HCT116 (cell line): ENCODE measurements around the gene DIS3L2.
"Not testable (repeated sequence)": the region's sequence is repeated elsewhere in the genome, so short reads cannot be mapped to it uniquely, and the experiment has no call there.

Source experiments
- CTCF ChIP-seq, 3 experiments: fragments of 200-600 bp in 1 of 3; sonication (generic) in 1 of 3; IDR thresholded peaks in 2 of 3; conservative IDR thresholded peaks in 1 of 3; 2 replicates each; pipeline ENCODE4 v1.5.1; 2012 to 2017; ENCODE audit warnings: low read depth in 2 of 3, low read length in 2 of 3, antibody characterized with exemption in 1 of 3, borderline replicate concordance in 1 of 3, control low read depth in 1 of 3, mild to moderate bottlenecking in 1 of 3, mixed read lengths in 1 of 3, mixed run types in 1 of 3, moderate library complexity in 1 of 3; ENCODE audit not compliant: insufficient read depth in 1 of 3
- EZH2 ChIP-seq: fragments of 200-600 bp; sonication (generic); IDR thresholded peaks from 2 replicates; pipeline ENCODE4 v1.6.1; 2017; ENCODE audit warnings: antibody characterized with exemption, mixed run types
- EZH2phosphoT487 ChIP-seq: fragments of 200-600 bp; IDR thresholded peaks from 2 replicates; pipeline ENCODE4 v1.6.1; 2018; ENCODE audit warnings: antibody characterized with exemption, borderline replicate concordance
- POLR2A ChIP-seq: IDR thresholded peaks from 2 replicates; pipeline ENCODE4 v1.7.0; 2011; ENCODE audit warnings: borderline replicate concordance; ENCODE audit not compliant: insufficient read depth, insufficient read length; ENCODE audit errors: extremely low read depth
- POLR2AphosphoS5 ChIP-seq: IDR thresholded peaks from 2 replicates; pipeline ENCODE4 v1.6.1; 2011; ENCODE audit warnings: mild to moderate bottlenecking, low read depth, low read length, moderate library complexity
- RAD21 ChIP-seq: IDR thresholded peaks from 2 replicates; pipeline ENCODE4 v1.6.1; 2012; ENCODE audit warnings: low read depth, mild to moderate bottlenecking
- REST ChIP-seq: IDR thresholded peaks from 2 replicates; pipeline ENCODE4 v1.6.1; 2012; ENCODE audit warnings: low read depth
- SRF ChIP-seq: IDR thresholded peaks from 2 replicates; pipeline ENCODE4 v1.6.1; 2012; ENCODE audit warnings: low read depth
- YY1 ChIP-seq: IDR thresholded peaks from 2 replicates; pipeline ENCODE4 v1.6.1; 2011; ENCODE audit warnings: low read length, low read depth, moderate library complexity, mild to moderate bottlenecking; ENCODE audit not compliant: insufficient replicate concordance; ENCODE audit errors: extremely low read depth
- ZNF274 ChIP-seq: fragments of 200-500 bp; sonication (Bioruptor generic); IDR thresholded peaks from 2 replicates; pipeline ENCODE4 v1.6.1; 2014; ENCODE audit warnings: mild to moderate bottlenecking, low read depth, low read length, inconsistent platforms
- TF ChIP-seq, protein P1 (sequence below): IDR thresholded peaks from 2 replicates; pipeline ENCODE4 v1.6.1; 2011; ENCODE audit warnings: mild to moderate bottlenecking, low read length, moderate library complexity; ENCODE audit not compliant: insufficient replicate concordance; ENCODE audit errors: extremely low read depth
- TF ChIP-seq, protein P2 (sequence below): IDR thresholded peaks from 2 replicates; pipeline ENCODE4 v1.6.1; 2012

DNA sequence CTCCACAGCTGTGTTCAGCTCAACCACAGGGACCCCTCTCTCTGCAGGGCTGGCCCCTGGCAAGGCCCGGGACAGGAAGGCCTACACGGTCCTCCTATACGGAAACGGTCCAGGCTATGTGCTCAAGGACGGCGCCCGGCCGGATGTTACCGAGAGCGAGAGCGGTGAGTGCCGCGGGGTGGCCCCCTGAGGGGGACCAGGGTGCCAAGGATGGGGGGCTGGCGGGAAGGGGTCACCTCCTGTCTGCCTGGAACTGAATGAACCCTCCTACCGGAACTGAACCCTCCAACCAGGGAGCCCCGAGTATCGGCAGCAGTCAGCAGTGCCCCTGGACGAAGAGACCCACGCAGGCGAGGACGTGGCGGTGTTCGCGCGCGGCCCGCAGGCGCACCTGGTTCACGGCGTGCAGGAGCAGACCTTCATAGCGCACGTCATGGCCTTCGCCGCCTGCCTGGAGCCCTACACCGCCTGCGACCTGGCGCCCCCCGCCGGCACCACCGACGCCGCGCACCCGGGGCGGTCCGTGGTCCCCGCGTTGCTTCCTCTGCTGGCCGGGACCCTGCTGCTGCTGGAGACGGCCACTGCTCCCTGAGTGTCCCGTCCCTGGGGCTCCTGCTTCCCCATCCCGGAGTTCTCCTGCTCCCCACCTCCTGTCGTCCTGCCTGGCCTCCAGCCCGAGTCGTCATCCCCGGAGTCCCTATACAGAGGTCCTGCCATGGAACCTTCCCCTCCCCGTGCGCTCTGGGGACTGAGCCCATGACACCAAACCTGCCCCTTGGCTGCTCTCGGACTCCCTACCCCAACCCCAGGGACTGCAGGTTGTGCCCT is 419.9 kb downstream of the DIS3L2 start:
- TF ChIP-seq REST; POLR2A; POLR2AphosphoS5; EZH2; CTCF (IDR thresholded peaks at IDR 0.05 in 2 of 3, conservative IDR thresholded peaks at IDR 0.05 in 1 of 3; ENCODE audit: borderline replicate concordance in 1 of 3, insufficient read depth in 1 of 3, low read depth in 2 of 3, low read length in 2 of 3); YY1; RAD21; EZH2phosphoT487; ZNF274; SRF: not testable (repeated sequence)
- TF ChIP-seq, protein P1, sequence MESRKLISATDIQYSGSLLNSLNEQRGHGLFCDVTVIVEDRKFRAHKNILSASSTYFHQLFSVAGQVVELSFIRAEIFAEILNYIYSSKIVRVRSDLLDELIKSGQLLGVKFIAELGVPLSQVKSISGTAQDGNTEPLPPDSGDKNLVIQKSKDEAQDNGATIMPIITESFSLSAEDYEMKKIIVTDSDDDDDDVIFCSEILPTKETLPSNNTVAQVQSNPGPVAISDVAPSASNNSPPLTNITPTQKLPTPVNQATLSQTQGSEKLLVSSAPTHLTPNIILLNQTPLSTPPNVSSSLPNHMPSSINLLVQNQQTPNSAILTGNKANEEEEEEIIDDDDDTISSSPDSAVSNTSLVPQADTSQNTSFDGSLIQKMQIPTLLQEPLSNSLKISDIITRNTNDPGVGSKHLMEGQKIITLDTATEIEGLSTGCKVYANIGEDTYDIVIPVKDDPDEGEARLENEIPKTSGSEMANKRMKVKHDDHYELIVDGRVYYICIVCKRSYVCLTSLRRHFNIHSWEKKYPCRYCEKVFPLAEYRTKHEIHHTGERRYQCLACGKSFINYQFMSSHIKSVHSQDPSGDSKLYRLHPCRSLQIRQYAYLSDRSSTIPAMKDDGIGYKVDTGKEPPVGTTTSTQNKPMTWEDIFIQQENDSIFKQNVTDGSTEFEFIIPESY: not testable (repeated sequence)
- TF ChIP-seq, protein P2, sequence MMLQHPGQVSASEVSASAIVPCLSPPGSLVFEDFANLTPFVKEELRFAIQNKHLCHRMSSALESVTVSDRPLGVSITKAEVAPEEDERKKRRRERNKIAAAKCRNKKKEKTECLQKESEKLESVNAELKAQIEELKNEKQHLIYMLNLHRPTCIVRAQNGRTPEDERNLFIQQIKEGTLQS: not testable (repeated sequence)
